PFSK-1 (cell line): ENCODE measurements around the gene CCDC93.

Experiments used
- POLR2AphosphoS5 ChIP-seq: IDR thresholded peaks from 2 replicates; pipeline ENCODE4 v1.6.1; 2012; ENCODE audit warnings: low read depth, mild to moderate bottlenecking, control low read depth, low read length, moderate library complexity
- REST ChIP-seq, 2 experiments: IDR thresholded peaks; 2 replicates each; pipeline versions ENCODE4 v1.6.1 to v1.8.0; 2011 to 2012; ENCODE audit warnings: low read depth in 2 of 2, low read length in 2 of 2, control low read depth in 1 of 2, inconsistent platforms in 1 of 2, mild to moderate bottlenecking in 1 of 2, moderate library complexity in 1 of 2; ENCODE audit not compliant: insufficient read depth in 1 of 2
- SIN3A ChIP-seq: IDR thresholded peaks from 2 replicates; pipeline ENCODE4 v1.6.1; 2012; ENCODE audit warnings: mild to moderate bottlenecking, low read length, moderate library complexity, borderline replicate concordance; ENCODE audit not compliant: insufficient read depth

GRCh38 chr2:117979911-117980701 is 33.8 kb downstream of the CCDC93 start:
- TF ChIP-seq POLR2AphosphoS5 (no peak), REST (IDR thresholded peaks at IDR 0.05; ENCODE audit: insufficient read depth in 1 of 2, low read depth in 2 of 2, low read length in 2 of 2) (no peak), SIN3A (no peak)
